Transverse colon (tissue), 4 donors: ENCODE data around the gene HJV. TPM values are rescaled to one million over a fixed set of nuclear protein-coding genes. Genes with fewer than 3 reads are reported as not detected.

ENCODE experiments used
- DNase-seq: peaks from one replicate; pipeline ENCODE4 v3.0.0-alpha.2; 2019
- H3K27ac ChIP-seq, 4 donors: fragments of 200-600 bp; sonication (generic); 2 replicates each; pipeline ENCODE4 v1.5.1; 2016 to 2018; ENCODE audit warnings: inconsistent platforms in 4 of 4
- H3K27me3 ChIP-seq: fragments of 200-600 bp; sonication (generic); 2 replicates; pipeline ENCODE4 v1.5.1; 2017; ENCODE audit warnings: inconsistent platforms
- H3K36me3 ChIP-seq, 4 donors: fragments of 200-600 bp; sonication (generic); 2 replicates each; pipeline ENCODE4 v1.5.1; 2017 to 2019; ENCODE audit warnings: inconsistent platforms in 4 of 4
- H3K4me1 ChIP-seq, 4 donors: fragments of 200-600 bp; sonication (generic); 2 replicates each; pipeline ENCODE4 v1.5.1; 2017 to 2020; ENCODE audit warnings: inconsistent platforms in 4 of 4
- H3K4me3 ChIP-seq, 4 donors: fragments of 200-600 bp; sonication (generic); 1 replicate in 1 of 4; 2 replicates in 3 of 4; pipeline versions ENCODE4 v1.5.1 to v1.6.1; 2017 to 2019; ENCODE audit warnings: inconsistent platforms in 4 of 4
- H3K9me3 ChIP-seq, 2 donors: fragments of 200-600 bp; sonication (generic); 2 replicates each; pipeline ENCODE4 v1.5.1; 2017 to 2019; ENCODE audit warnings: inconsistent platforms in 2 of 2
- EP300 ChIP-seq: sonication (generic); formaldehyde crosslinking; IDR thresholded peaks from one replicate; pipeline ENCODE4 v1.6.1; 2017; ENCODE audit warnings: antibody characterized with exemption, low read depth
- POLR2A ChIP-seq: fragments of 450-650 bp; IDR thresholded peaks from one replicate; pipeline ENCODE4 v1.6.1; 2016; ENCODE audit warnings: antibody characterized with exemption, mild to moderate bottlenecking, moderate library complexity
- POLR2AphosphoS5 ChIP-seq, 3 donors: sonication (generic); formaldehyde crosslinking; IDR thresholded peaks; one replicate each; pipeline ENCODE4 v1.6.1; 2016; ENCODE audit warnings: antibody characterized with exemption in 3 of 3
- WGBS, 2 donors: methylation state at CpG; one replicate each; pipeline ENCODE4 v1.1.5; 2018; ENCODE audit warnings: low coverage in 1 of 2; 5-methylcytosine and 5-hydroxymethylcytosine counted together
- in situ Hi-C, 4 donors: fragments of 200-750 bp; cut with MboI; loops; one replicate each; pipeline versions ENCODE4 v1.15.0 to v1.15.1; 2017; ENCODE audit warnings: low sequenced_read_pairs in 3 of 4, low pct_ligation_motif_present in 1 of 4, low pct_unique_long_range_greater_than_20kb in 1 of 4
- intact Hi-C: fragments of 100-400 bp; cut with DNase I; formaldehyde crosslinking; loops from one replicate; pipeline ENCODE4 v1.15.1; 2023; ENCODE audit warnings: low total_unique reads
- total RNA-seq, 4 donors: library from RNA; depleted of rRNA; stranded (reverse); fragments of >200 nt; gene quantifications; one replicate each; pipeline ENCODE4 v1.1.0, GENCODE V29; 2016
- TF ChIP-seq, protein P1 (sequence below), 5 experiments: fragments of 200-600 bp in 3 of 5; fragments of 450-650 bp in 2 of 5; sonication (generic) in 3 of 5; IDR thresholded peaks; 1 replicate in 2 of 5; 2 replicates in 3 of 5; pipeline ENCODE4 v1.5.1; 2016 to 2017; ENCODE audit warnings: antibody characterized with exemption in 5 of 5, inconsistent platforms in 3 of 5, mild to moderate bottlenecking in 2 of 5, moderate library complexity in 1 of 5

The HJV gene
- total RNA-seq, 4 donors from 2014 or later = 0.27 TPM; not detected in 3

DNA sequence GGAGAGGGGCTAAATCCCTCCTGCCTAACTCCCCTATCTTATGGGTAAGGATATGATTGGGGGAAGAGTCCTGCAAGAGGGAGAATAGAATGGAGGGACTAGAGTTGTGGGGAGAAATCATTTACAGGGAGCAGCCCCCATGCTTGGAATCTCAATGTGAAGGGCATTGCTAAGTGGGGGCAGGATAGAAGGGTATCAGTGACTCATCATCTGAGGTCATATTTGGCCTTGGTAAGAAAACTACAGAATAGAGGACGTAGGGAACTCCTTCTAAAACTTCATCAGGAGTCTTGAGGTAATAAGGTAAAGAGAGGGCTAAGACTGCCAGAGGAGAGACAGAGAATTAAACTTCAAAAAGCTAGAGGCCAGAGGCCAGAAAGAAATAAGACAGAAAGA is 487 bp downstream of the HJV start:
- Histone ChIP-seq H3K36me3 (no peaks in the 10 kb centered on the region), H3K27ac (no peak overlapping the region), H3K9me3 (no peaks in the 10 kb centered on the region), H3K4me3 (no peak overlapping the region), H3K27me3 (peaks cover 54% of the 10 kb centered on the region), H3K4me1 (peaks cover 0 to 10% (median 7%) of the 10 kb centered on the region in 4 donors)
- intact Hi-C loops = no loop called here
- in situ Hi-C loops = loop anchor here in 1 of 4 donors (10.0 to 25.0 kb wide), 2 partner anchors 46 to 134 kb away; partner anchors contain the start of gene ANKRD35
- no peak for DNase-seq
- no peak for TF ChIP-seq POLR2A
- TF ChIP-seq, protein P1, sequence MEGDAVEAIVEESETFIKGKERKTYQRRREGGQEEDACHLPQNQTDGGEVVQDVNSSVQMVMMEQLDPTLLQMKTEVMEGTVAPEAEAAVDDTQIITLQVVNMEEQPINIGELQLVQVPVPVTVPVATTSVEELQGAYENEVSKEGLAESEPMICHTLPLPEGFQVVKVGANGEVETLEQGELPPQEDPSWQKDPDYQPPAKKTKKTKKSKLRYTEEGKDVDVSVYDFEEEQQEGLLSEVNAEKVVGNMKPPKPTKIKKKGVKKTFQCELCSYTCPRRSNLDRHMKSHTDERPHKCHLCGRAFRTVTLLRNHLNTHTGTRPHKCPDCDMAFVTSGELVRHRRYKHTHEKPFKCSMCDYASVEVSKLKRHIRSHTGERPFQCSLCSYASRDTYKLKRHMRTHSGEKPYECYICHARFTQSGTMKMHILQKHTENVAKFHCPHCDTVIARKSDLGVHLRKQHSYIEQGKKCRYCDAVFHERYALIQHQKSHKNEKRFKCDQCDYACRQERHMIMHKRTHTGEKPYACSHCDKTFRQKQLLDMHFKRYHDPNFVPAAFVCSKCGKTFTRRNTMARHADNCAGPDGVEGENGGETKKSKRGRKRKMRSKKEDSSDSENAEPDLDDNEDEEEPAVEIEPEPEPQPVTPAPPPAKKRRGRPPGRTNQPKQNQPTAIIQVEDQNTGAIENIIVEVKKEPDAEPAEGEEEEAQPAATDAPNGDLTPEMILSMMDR (IDR thresholded peaks at IDR 0.05) = no peak
- no peak for TF ChIP-seq POLR2AphosphoS5 (IDR thresholded peaks at IDR 0.05)
- TF ChIP-seq EP300 = no peak
- 78 to 87% methylated on average over 1 of the region's 1 CpG for WGBS, 2 donors

DNA sequence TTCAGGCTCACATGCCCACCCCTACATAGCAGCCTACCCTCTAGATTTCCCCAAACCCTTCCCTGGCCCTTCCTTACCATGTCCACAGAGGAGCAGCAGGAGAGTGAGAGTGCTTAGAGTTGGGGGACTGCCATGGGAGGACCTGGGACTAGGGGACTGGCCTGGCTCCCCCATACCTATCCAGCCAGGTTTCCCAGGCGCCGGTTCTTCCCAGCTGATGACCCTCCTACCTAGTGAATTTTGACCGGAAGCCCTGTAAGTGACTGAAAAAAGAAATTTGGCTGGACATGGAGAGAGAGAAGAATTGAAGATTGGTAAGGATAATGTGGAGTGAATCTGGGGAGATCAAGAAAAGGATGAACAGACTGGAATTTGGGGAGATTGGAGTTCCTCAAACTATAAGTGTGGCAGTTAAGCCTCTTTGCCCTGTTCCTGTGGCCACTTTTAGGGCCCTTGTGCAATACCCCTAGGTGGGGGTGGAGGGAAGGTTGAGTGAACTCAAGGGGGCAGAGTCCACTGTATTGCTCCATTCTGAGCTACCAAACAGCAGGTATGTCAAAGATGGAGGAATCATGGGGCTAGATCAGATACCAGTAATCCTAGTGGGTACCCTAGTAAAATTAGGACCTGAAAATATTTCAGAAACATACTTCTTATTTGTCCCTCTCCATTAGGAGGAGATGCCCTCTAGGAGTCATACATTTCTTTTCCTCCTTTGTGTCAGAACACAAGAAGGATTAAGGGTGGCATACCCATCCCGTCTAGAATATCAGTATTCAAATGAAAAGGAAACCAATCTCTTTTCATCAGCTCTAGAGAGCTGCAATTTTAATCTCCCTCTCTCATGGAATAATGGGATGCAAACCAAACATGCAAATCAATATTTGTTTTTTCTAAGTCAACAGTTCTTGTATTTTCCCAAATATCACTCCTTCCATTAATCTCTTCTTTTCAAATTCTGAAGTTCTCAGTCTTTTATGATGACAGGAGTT is 1.2 kb downstream of the HJV start:
- intact Hi-C loops = no loop called here
- no peak for DNase-seq
- H3K27me3 ChIP-seq = peaks cover 54% of the 10 kb centered on the region
- TF ChIP-seq POLR2A (no peak), POLR2AphosphoS5 (IDR thresholded peaks at IDR 0.05) (no peak), EP300 (no peak)
- TF ChIP-seq, protein P1 (IDR thresholded peaks at IDR 0.05) = no peak
- H3K4me3 ChIP-seq = no peak overlapping the region
- WGBS, 2 donors = 75 to 90% methylated on average over 4 of the region's 4 CpGs
- H3K36me3 ChIP-seq = no peaks in the 10 kb centered on the region
- H3K9me3 ChIP-seq = no peaks in the 10 kb centered on the region
- peaks cover 0 to 10% (median 7%) of the 10 kb centered on the region in 4 donors for H3K4me1 ChIP-seq
- in situ Hi-C loops = loop anchor here in 1 of 4 donors (10.0 to 25.0 kb wide), 2 partner anchors 46 to 133 kb away; partner anchors contain the start of gene ANKRD35
- H3K27ac ChIP-seq = no peak overlapping the region

GRCh38 chr1:146019231-146020057 is 2.1 kb downstream of the HJV start:
- Histone ChIP-seq H3K4me3 (peak overlapping the region in 1 of 4 donors; percentile 31), H3K27me3 (peaks cover 54% of the 10 kb centered on the region), H3K27ac (no peak overlapping the region), H3K4me1 (peaks cover 0 to 10% (median 7%) of the 10 kb centered on the region in 4 donors), H3K36me3 (no peaks in the 10 kb centered on the region), H3K9me3 (no peaks in the 10 kb centered on the region)
- no peak for DNase-seq
- 26 to 74% methylated on average over 6 to 35 of the region's 43 CpGs for WGBS, 2 donors
- in situ Hi-C loops (loop anchor here in 2 of 4 donors (5.0 to 25.0 kb wide), 3 partner anchors 45 to 177 kb away; partner anchors contain the start of gene ANKRD35 (in 1 of the 2)), intact Hi-C loops (loop anchor here (2.0 to 10.0 kb wide), 2 partner anchors 109 to 175 kb away; partner anchors contain the start of genes ITGA10 and NUDT17)
- no peak for TF ChIP-seq POLR2AphosphoS5 (IDR thresholded peaks at IDR 0.05)
- no peak for TF ChIP-seq POLR2A
- TF ChIP-seq, protein P1 (IDR thresholded peaks at IDR 0.05) = no peak
- TF ChIP-seq EP300 = no peak
